ENCODE results near the gene TMEM215.

Gene TMEM215

GRCh38 chr9:32828861-32829260, 45.5 kb downstream of the TMEM215 start:
- no peak overlapping the region for H3K4me3 ChIP-seq (ENCODE audit: low read depth, low read length)
- no peak for DNase-seq (ENCODE audit: low read depth)
- TF ChIP-seq CTCF (IDR thresholded peaks at IDR 0.05; ENCODE audit: low read depth, low read length, missing control alignments) = no peak

- no peak for DNase-seq (ENCODE audit: low read depth)
- H3K4me3 ChIP-seq (ENCODE audit: low read depth, low read length) = no peak overlapping the region
- no peak for TF ChIP-seq CTCF (IDR thresholded peaks at IDR 0.05; ENCODE audit: low read depth, low read length, missing control alignments)
Observed at GRCh38 chr9:32832346-32832745, 49.0 kb downstream of the TMEM215 start.

Data from GM12864 (cell line).